ENCODE measurements around the gene MPEG1. TPM values are rescaled to one million over a fixed set of nuclear protein-coding genes. Genes with fewer than 3 reads are reported as not detected.

MPEG1 gene
- total RNA-seq, 2 donors from 2014 or later = 1.3 to 3.9 TPM

- H3K27me3 ChIP-seq = no peaks in the 10 kb centered on the region
- TF ChIP-seq POLR2A (IDR thresholded peaks at IDR 0.05) = no peak
- TF ChIP-seq, protein P1, sequence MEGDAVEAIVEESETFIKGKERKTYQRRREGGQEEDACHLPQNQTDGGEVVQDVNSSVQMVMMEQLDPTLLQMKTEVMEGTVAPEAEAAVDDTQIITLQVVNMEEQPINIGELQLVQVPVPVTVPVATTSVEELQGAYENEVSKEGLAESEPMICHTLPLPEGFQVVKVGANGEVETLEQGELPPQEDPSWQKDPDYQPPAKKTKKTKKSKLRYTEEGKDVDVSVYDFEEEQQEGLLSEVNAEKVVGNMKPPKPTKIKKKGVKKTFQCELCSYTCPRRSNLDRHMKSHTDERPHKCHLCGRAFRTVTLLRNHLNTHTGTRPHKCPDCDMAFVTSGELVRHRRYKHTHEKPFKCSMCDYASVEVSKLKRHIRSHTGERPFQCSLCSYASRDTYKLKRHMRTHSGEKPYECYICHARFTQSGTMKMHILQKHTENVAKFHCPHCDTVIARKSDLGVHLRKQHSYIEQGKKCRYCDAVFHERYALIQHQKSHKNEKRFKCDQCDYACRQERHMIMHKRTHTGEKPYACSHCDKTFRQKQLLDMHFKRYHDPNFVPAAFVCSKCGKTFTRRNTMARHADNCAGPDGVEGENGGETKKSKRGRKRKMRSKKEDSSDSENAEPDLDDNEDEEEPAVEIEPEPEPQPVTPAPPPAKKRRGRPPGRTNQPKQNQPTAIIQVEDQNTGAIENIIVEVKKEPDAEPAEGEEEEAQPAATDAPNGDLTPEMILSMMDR (IDR thresholded peaks at IDR 0.05) = no peak
- DNase-seq = no peak
- no peaks in the 10 kb centered on the region for H3K9me3 ChIP-seq
- peaks cover 35% of the 10 kb centered on the region for H3K4me1 ChIP-seq
- no peaks in the 10 kb centered on the region for H3K36me3 ChIP-seq (replicated peaks in 1 of 2; ENCODE audit: insufficient read depth in 1 of 2, low read depth in 2 of 2)
- H3K4me3 ChIP-seq = no peak overlapping the region
- intact Hi-C loops (cut with DNase I) = loop anchor here (10.0 kb wide), 1 partner anchor 103 kb away; no protein-coding TSS in a partner anchor
- 90 to 91% methylated on average over 22 to 32 of the region's 33 CpGs for WGBS, 2 donors
- ATAC-seq = no peak
- H3K27ac ChIP-seq = no peak overlapping the region
Observed at GRCh38 chr11:59181746-59182456, 30.8 kb downstream of the MPEG1 start.

DNA sequence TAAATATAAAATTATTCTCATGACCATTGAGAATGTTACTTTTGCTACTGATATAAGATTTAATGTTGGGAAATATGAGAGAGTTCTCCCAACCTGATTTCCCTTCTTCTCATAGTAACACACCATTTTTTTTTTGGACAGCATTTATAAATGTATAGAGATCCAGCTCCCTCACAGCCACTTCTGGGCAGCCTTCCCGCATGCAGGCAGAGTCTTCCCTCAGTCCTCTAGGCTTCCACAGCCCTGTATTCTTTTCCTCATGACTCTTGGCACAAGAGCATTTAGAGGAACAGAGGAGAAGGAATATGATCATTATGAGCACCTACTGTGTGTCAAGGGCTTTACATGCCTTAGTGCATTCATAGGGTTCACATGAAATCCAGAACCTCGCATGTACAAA is 31.8 kb downstream of the MPEG1 start:
- no peak for TF ChIP-seq POLR2A (IDR thresholded peaks at IDR 0.05)
- TF ChIP-seq, protein P1 (IDR thresholded peaks at IDR 0.05) = no peak
- no peaks in the 10 kb centered on the region for H3K27me3 ChIP-seq
- intact Hi-C loops (cut with DNase I) = loop anchor here (10.0 kb wide), 1 partner anchor 104 kb away; no protein-coding TSS in a partner anchor
- H3K9me3 ChIP-seq = no peaks in the 10 kb centered on the region
- DNase-seq (no peak), ATAC-seq (no peak)
- no peak overlapping the region for H3K27ac ChIP-seq
- H3K4me3 ChIP-seq = no peak overlapping the region
- no peaks in the 10 kb centered on the region for H3K36me3 ChIP-seq (replicated peaks in 1 of 2; ENCODE audit: insufficient read depth in 1 of 2, low read depth in 2 of 2)
- H3K4me1 ChIP-seq = peaks cover 25% of the 10 kb centered on the region
- WGBS, 2 donors = 80 to 83% methylated on average over 2 of the region's 2 CpGs

- no peak for TF ChIP-seq POLR2A (IDR thresholded peaks at IDR 0.05)
- TF ChIP-seq, protein P1 (IDR thresholded peaks at IDR 0.05) = no peak
- no peak for DNase-seq
- intact Hi-C loops (cut with DNase I) = loop anchor here (10.0 kb wide), 1 partner anchor 105 kb away; no protein-coding TSS in a partner anchor
- Histone ChIP-seq H3K27me3 (no peaks in the 10 kb centered on the region), H3K27ac (no peak overlapping the region), H3K36me3 (replicated peaks in 1 of 2; ENCODE audit: insufficient read depth in 1 of 2, low read depth in 2 of 2) (no peaks in the 10 kb centered on the region), H3K4me1 (peaks cover 23% of the 10 kb centered on the region), H3K4me3 (no peak overlapping the region), H3K9me3 (no peaks in the 10 kb centered on the region)
- 77 to 87% methylated on average over 2 of the region's 2 CpGs for WGBS, 2 donors
- no peak for ATAC-seq
Observed at GRCh38 chr11:59180168-59180776, 32.5 kb downstream of the MPEG1 start.

DNA sequence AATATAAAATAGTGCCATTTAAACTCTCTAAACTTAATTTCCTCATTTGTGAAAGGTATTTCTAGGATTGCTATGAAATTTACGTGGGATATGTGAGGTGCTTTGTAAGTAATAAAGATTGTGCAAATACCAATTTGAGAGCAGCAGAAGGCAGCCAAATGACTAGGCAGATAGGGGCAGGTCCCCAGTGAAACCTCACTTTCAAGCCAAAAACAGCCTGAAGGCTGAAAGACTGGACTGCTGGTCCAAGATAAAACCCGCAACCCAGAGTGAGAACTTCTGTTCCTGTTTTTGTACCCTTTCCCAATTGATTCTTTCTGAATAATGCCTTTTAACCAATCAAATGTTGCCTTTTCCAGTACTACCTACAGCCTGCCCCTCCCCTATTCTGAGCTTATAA is 33.6 kb downstream of the MPEG1 start:
- 75 to 81% methylated on average over 2 of the region's 2 CpGs for WGBS, 2 donors
- no peaks in the 10 kb centered on the region for H3K36me3 ChIP-seq (replicated peaks in 1 of 2; ENCODE audit: insufficient read depth in 1 of 2, low read depth in 2 of 2)
- H3K9me3 ChIP-seq = no peaks in the 10 kb centered on the region
- intact Hi-C loops (cut with DNase I) = no loop called here
- DNase-seq = no peak
- no peak for TF ChIP-seq POLR2A (IDR thresholded peaks at IDR 0.05)
- TF ChIP-seq, protein P1 (IDR thresholded peaks at IDR 0.05) = no peak
- no peak overlapping the region for H3K4me3 ChIP-seq
- H3K27me3 ChIP-seq = no peaks in the 10 kb centered on the region
- peaks cover 24% of the 10 kb centered on the region for H3K4me1 ChIP-seq
- H3K27ac ChIP-seq = no peak overlapping the region
- no peak for ATAC-seq
